HEK293T (cell line): Measurements from ENCODE around the gene RBM20.

Experiments used
- BHLHE40 ChIP-seq: fragments of 450-650 bp; IDR thresholded peaks from 2 replicates; pipeline ENCODE4 v1.6.1; 2016; ENCODE audit warnings: mild to moderate bottlenecking, moderate library complexity, borderline replicate concordance
- FOXK2 ChIP-seq: fragments of 450-650 bp; IDR thresholded peaks from 2 replicates; pipeline ENCODE4 v1.6.1; 2016; ENCODE audit warnings: mild to moderate bottlenecking
- FOXM1 ChIP-seq: fragments of 450-650 bp; IDR thresholded peaks from 2 replicates; pipeline ENCODE4 v1.6.1; 2017; ENCODE audit warnings: mild to moderate bottlenecking, borderline replicate concordance
- LEF1 ChIP-seq: fragments of 450-650 bp; IDR thresholded peaks from 2 replicates; pipeline ENCODE4 v1.6.1; 2017; ENCODE audit warnings: mild to moderate bottlenecking, borderline replicate concordance
- SP1 ChIP-seq: fragments of 450-650 bp; IDR thresholded peaks from 2 replicates; pipeline ENCODE4 v1.6.1; 2017
- TARDBP ChIP-seq: fragments of 450-650 bp; IDR thresholded peaks from 2 replicates; pipeline ENCODE4 v1.6.1; 2016
- TF ChIP-seq, protein P1 (sequence below): fragments of 450-650 bp; IDR thresholded peaks from 2 replicates; pipeline ENCODE4 v1.6.1; 2016

DNA sequence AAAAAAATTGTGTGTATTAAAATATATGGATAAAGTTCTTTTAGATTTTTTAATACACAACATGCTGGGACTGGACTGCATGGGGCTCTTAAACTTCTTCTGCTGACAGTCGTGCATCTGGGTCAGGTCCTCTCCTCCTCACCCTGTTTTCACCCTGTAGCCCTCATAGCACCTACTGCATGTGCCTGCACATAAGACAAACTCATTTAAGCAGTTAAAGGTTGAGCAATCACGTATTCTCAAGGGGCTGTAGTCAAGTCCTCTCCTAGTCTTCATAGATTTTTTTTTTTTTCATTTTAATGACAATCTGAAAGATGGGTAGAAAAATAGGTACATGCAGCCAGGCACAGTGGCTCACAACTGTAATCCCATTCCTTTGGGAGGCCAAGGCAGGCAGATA is 204.0 kb downstream of the RBM20 start:
- TF ChIP-seq FOXK2, result no peak
- TF ChIP-seq TARDBP, result no peak
- TF ChIP-seq SP1, result no peak
- TF ChIP-seq BHLHE40, result no peak
- TF ChIP-seq FOXM1, result no peak
- TF ChIP-seq LEF1, result no peak
- TF ChIP-seq, protein P1, sequence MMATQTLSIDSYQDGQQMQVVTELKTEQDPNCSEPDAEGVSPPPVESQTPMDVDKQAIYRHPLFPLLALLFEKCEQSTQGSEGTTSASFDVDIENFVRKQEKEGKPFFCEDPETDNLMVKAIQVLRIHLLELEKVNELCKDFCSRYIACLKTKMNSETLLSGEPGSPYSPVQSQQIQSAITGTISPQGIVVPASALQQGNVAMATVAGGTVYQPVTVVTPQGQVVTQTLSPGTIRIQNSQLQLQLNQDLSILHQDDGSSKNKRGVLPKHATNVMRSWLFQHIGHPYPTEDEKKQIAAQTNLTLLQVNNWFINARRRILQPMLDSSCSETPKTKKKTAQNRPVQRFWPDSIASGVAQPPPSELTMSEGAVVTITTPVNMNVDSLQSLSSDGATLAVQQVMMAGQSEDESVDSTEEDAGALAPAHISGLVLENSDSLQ, result no peak
